HCT116 (cell line): ENCODE data around the gene ARMH3.

ENCODE experiments used
- EZH2 ChIP-seq: fragments of 200-600 bp; sonication (generic); IDR thresholded peaks from 2 replicates; pipeline ENCODE4 v1.6.1; 2017; ENCODE audit warnings: antibody characterized with exemption, mixed run types
- RAD21 ChIP-seq: IDR thresholded peaks from 2 replicates; pipeline ENCODE4 v1.6.1; 2012; ENCODE audit warnings: low read depth, mild to moderate bottlenecking
- SIN3A ChIP-seq: IDR thresholded peaks from 2 replicates; pipeline ENCODE4 v1.6.1; 2012; ENCODE audit warnings: low read depth
- TCF7L2 ChIP-seq: IDR thresholded peaks from 2 replicates; pipeline ENCODE4 v1.7.0; 2011; ENCODE audit warnings: borderline replicate concordance, inconsistent platforms; ENCODE audit not compliant: insufficient read depth, insufficient read length; ENCODE audit errors: extremely low read depth
- YY1 ChIP-seq: IDR thresholded peaks from 2 replicates; pipeline ENCODE4 v1.6.1; 2011; ENCODE audit warnings: low read length, low read depth, moderate library complexity, mild to moderate bottlenecking; ENCODE audit not compliant: insufficient replicate concordance; ENCODE audit errors: extremely low read depth
- TF ChIP-seq, protein P1 (sequence below): IDR thresholded peaks from 2 replicates; pipeline ENCODE4 v1.6.1; 2012
- TF ChIP-seq, protein P2 (sequence below), 3 experiments: fragments of 200-600 bp in 1 of 3; sonication (generic) in 1 of 3; IDR thresholded peaks in 2 of 3; conservative IDR thresholded peaks in 1 of 3; 2 replicates each; pipeline ENCODE4 v1.5.1; 2012 to 2017; ENCODE audit warnings: low read depth in 2 of 3, low read length in 2 of 3, antibody characterized with exemption in 1 of 3, borderline replicate concordance in 1 of 3, control low read depth in 1 of 3, mild to moderate bottlenecking in 1 of 3, mixed read lengths in 1 of 3, mixed run types in 1 of 3, moderate library complexity in 1 of 3; ENCODE audit not compliant: insufficient read depth in 1 of 3

GRCh38 chr10:101901340-101901739 lies 154.6 kb downstream of the ARMH3 start:
- TF ChIP-seq, protein P1, sequence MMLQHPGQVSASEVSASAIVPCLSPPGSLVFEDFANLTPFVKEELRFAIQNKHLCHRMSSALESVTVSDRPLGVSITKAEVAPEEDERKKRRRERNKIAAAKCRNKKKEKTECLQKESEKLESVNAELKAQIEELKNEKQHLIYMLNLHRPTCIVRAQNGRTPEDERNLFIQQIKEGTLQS: no peak
- TF ChIP-seq SIN3A (no peak), YY1 (no peak), EZH2 (no peak), RAD21 (no peak), TCF7L2 (no peak)
- TF ChIP-seq, protein P2, sequence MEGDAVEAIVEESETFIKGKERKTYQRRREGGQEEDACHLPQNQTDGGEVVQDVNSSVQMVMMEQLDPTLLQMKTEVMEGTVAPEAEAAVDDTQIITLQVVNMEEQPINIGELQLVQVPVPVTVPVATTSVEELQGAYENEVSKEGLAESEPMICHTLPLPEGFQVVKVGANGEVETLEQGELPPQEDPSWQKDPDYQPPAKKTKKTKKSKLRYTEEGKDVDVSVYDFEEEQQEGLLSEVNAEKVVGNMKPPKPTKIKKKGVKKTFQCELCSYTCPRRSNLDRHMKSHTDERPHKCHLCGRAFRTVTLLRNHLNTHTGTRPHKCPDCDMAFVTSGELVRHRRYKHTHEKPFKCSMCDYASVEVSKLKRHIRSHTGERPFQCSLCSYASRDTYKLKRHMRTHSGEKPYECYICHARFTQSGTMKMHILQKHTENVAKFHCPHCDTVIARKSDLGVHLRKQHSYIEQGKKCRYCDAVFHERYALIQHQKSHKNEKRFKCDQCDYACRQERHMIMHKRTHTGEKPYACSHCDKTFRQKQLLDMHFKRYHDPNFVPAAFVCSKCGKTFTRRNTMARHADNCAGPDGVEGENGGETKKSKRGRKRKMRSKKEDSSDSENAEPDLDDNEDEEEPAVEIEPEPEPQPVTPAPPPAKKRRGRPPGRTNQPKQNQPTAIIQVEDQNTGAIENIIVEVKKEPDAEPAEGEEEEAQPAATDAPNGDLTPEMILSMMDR (IDR thresholded peaks at IDR 0.05 in 2 of 3, conservative IDR thresholded peaks at IDR 0.05 in 1 of 3; ENCODE audit: borderline replicate concordance in 1 of 3, insufficient read depth in 1 of 3, low read depth in 2 of 3, low read length in 2 of 3): no peak
